AG09319 (cell line): ENCODE measurements around the gene GTSF1L.

Source experiments
- DNase-seq: peaks from one replicate; pipeline ENCODE4 v3.0.0-alpha.2; 2010; ENCODE audit warnings: low read depth; ENCODE audit errors: extremely low read depth
- CTCF ChIP-seq: IDR thresholded peaks from 2 replicates; pipeline ENCODE4 v1.5.1; 2011; ENCODE audit warnings: low read depth, mild to moderate bottlenecking, inconsistent platforms, low read length, moderate library complexity

GTSF1L gene

GRCh38 chr20:43744966-43745730 is 18.3 kb upstream of the GTSF1L start:
- DNase-seq, result no peak
- TF ChIP-seq CTCF, result no peak

GRCh38 chr20:43744151-43744611 is 17.4 kb upstream of the GTSF1L start:
- TF ChIP-seq CTCF, result no peak
- no peak for DNase-seq

- TF ChIP-seq CTCF, result no peak
- no peak for DNase-seq
Observed at GRCh38 chr20:43740642-43741041, 13.8 kb upstream of the GTSF1L start.

GRCh38 chr20:43739148-43739749 is 12.4 kb upstream of the GTSF1L start:
- TF ChIP-seq CTCF, result no peak
- no peak for DNase-seq

GRCh38 chr20:43737925-43738324 is 11.1 kb upstream of the GTSF1L start:
- DNase-seq, result no peak
- no peak for TF ChIP-seq CTCF

GRCh38 chr20:43736588-43737158 is 9.9 kb upstream of the GTSF1L start:
- DNase-seq, result no peak
- TF ChIP-seq CTCF, result no peak

GRCh38 chr20:43731927-43732326 is 5.1 kb upstream of the GTSF1L start:
- no peak for TF ChIP-seq CTCF
- no peak for DNase-seq
